Measurements from ENCODE around the gene SYCE3.

SYCE3 gene

GRCh38 chr22:50507421-50507990 lies 55.2 kb downstream of the SYCE3 start, which contains the start of gene LMF2 (continued):
- no peak for TF ChIP-seq ZNF221 (tag by site-specific recombination; IDR thresholded peaks at IDR 0.05; ENCODE audit: borderline replicate concordance)
- no peak for TF ChIP-seq ZNF366 (tag by site-specific recombination; conservative IDR thresholded peaks at IDR 0.05)
- no peak for TF ChIP-seq GLI4 (tag by site-specific recombination; IDR thresholded peaks at IDR 0.05)
- TF ChIP-seq OVOL3 (tag by site-specific recombination; IDR thresholded peaks at IDR 0.05) = peak; percentile 56; the same call in 1 of the 2 replicates
- no peak for TF ChIP-seq RBAK (tag by site-specific recombination; IDR thresholded peaks at IDR 0.05)
- TF ChIP-seq, protein P1, sequence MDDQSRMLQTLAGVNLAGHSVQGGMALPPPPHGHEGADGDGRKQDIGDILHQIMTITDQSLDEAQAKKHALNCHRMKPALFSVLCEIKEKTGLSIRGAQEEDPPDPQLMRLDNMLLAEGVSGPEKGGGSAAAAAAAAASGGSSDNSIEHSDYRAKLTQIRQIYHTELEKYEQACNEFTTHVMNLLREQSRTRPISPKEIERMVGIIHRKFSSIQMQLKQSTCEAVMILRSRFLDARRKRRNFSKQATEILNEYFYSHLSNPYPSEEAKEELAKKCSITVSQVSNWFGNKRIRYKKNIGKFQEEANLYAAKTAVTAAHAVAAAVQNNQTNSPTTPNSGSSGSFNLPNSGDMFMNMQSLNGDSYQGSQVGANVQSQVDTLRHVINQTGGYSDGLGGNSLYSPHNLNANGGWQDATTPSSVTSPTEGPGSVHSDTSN (CRISPR knock-in tag; IDR thresholded peaks at IDR 0.05) = peak; percentile 38; the same call in 1 of the 2 replicates
- no peak for TF ChIP-seq ZNF266 (tag by site-specific recombination; IDR thresholded peaks at IDR 0.05; ENCODE audit: low read depth)
- TF ChIP-seq ZIC2 (tag by site-specific recombination; IDR thresholded peaks at IDR 0.05) = no peak
- no peak for TF ChIP-seq ZNF707 (tag by site-specific recombination; IDR thresholded peaks at IDR 0.05)
- no peak for TF ChIP-seq ZNF391 (tag by site-specific recombination; IDR thresholded peaks at IDR 0.05; ENCODE audit: borderline replicate concordance, low read depth)
- TF ChIP-seq, protein P2, sequence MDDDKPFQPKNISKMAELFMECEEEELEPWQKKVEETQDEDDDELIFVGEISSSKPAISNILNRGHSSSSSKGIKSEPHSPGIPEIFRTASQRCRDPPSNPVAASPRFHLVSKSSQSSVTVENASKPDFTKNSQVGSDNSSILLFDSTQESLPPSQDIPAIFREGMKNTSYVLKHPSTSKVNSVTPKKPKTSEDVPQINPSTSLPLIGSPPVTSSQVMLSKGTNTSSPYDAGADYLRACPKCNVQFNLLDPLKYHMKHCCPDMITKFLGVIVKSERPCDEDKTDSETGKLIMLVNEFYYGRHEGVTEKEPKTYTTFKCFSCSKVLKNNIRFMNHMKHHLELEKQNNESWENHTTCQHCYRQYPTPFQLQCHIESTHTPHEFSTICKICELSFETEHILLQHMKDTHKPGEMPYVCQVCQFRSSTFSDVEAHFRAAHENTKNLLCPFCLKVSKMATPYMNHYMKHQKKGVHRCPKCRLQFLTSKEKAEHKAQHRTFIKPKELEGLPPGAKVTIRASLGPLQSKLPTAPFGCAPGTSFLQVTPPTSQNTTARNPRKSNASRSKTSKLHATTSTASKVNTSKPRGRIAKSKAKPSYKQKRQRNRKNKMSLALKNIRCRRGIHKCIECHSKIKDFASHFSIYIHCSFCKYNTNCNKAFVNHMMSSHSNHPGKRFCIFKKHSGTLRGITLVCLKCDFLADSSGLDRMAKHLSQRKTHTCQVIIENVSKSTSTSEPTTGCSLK (tag by site-specific recombination; IDR thresholded peaks at IDR 0.05) = no peak
- TF ChIP-seq ZNF274 (IDR thresholded peaks at IDR 0.05; ENCODE audit: low read length) = no peak
- no peak for TF ChIP-seq ZNF274 (tag by site-specific recombination; IDR thresholded peaks at IDR 0.05; ENCODE audit: borderline replicate concordance)
- no peak for TF ChIP-seq ZNF23 (tag by site-specific recombination; IDR thresholded peaks at IDR 0.05; ENCODE audit: borderline replicate concordance)
- no peak for TF ChIP-seq SETDB1 (IDR thresholded peaks at IDR 0.05; ENCODE audit: insufficient read length, low read length)
- no peak for TF ChIP-seq ZSCAN16 (tag by site-specific recombination; IDR thresholded peaks at IDR 0.05)
- TF ChIP-seq ZNF701 (tag by site-specific recombination; IDR thresholded peaks at IDR 0.05) = no peak
- TF ChIP-seq ZNF571 (tag by site-specific recombination; IDR thresholded peaks at IDR 0.05) = no peak
- no peak for TF ChIP-seq ZNF121 (tag by site-specific recombination; IDR thresholded peaks at IDR 0.05)
- no peak for TF ChIP-seq GFI1B (tag by site-specific recombination; IDR thresholded peaks at IDR 0.05)
- no peak for TF ChIP-seq TSHZ1 (tag by site-specific recombination; IDR thresholded peaks at IDR 0.05; ENCODE audit: borderline replicate concordance)
- no peak for TF ChIP-seq ZNF660 (tag by site-specific recombination; IDR thresholded peaks at IDR 0.05)
- TF ChIP-seq BCL11B (tag by site-specific recombination; IDR thresholded peaks at IDR 0.05; ENCODE audit: low read depth) = no peak
- TF ChIP-seq, protein P3, sequence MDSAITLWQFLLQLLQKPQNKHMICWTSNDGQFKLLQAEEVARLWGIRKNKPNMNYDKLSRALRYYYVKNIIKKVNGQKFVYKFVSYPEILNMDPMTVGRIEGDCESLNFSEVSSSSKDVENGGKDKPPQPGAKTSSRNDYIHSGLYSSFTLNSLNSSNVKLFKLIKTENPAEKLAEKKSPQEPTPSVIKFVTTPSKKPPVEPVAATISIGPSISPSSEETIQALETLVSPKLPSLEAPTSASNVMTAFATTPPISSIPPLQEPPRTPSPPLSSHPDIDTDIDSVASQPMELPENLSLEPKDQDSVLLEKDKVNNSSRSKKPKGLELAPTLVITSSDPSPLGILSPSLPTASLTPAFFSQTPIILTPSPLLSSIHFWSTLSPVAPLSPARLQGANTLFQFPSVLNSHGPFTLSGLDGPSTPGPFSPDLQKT (IDR thresholded peaks at IDR 0.05; ENCODE audit: borderline replicate concordance, low read depth, low read length) = no peak
- TF ChIP-seq ZNF133 (tag by site-specific recombination; IDR thresholded peaks at IDR 0.05) = no peak
- peak; percentile 49 for TF ChIP-seq GLIS1 (tag by site-specific recombination; IDR thresholded peaks at IDR 0.05)
- no peak for TF ChIP-seq SCRT1 (tag by site-specific recombination; IDR thresholded peaks at IDR 0.05; ENCODE audit: borderline replicate concordance)
- no peak for TF ChIP-seq ZNF37A (tag by site-specific recombination; IDR thresholded peaks at IDR 0.05)
- TF ChIP-seq SP2 (tag by site-specific recombination; IDR thresholded peaks at IDR 0.05) = peak; percentile 38
- TF ChIP-seq, protein P4, sequence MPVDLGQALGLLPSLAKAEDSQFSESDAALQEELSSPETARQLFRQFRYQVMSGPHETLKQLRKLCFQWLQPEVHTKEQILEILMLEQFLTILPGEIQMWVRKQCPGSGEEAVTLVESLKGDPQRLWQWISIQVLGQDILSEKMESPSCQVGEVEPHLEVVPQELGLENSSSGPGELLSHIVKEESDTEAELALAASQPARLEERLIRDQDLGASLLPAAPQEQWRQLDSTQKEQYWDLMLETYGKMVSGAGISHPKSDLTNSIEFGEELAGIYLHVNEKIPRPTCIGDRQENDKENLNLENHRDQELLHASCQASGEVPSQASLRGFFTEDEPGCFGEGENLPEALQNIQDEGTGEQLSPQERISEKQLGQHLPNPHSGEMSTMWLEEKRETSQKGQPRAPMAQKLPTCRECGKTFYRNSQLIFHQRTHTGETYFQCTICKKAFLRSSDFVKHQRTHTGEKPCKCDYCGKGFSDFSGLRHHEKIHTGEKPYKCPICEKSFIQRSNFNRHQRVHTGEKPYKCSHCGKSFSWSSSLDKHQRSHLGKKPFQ (tag by site-specific recombination; IDR thresholded peaks at IDR 0.05) = no peak
- no peak; the same call in 1 of the 2 replicates for TF ChIP-seq ZNF513 (tag by site-specific recombination; IDR thresholded peaks at IDR 0.05)
